ENCODE measurements around the gene GTF2IRD1.

DNA sequence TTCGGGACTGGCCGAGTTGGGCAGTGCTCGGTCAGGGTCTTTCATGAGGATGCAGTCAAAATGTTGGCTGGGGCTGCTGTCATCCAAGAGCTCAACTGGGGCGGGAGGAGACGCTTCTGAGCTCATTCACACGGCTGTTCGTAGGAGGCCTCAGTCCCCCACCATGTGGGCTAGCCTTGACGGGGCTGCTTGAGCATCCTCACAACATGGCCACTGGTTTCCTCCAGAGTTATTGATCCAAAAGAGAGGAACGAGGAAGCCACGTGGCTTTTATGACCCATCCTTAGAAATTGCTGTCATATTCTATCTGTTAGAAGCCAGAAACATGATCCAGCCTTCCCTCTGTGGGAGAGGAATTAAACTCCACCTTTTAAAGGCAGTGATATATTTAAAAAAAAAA, 68.1 kb downstream of the GTF2IRD1 start:
- TF ChIP-seq CTCF (IDR thresholded peaks at IDR 0.05; ENCODE audit: low read depth, low read length) (no peak), POLR2A (IDR thresholded peaks at IDR 0.05; ENCODE audit: extremely low read depth, insufficient read length) (no peak)
- TF ChIP-seq, protein P1, sequence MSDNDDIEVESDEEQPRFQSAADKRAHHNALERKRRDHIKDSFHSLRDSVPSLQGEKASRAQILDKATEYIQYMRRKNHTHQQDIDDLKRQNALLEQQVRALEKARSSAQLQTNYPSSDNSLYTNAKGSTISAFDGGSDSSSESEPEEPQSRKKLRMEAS (IDR thresholded peaks at IDR 0.05; ENCODE audit: low read depth, low read length), result no peak

All from NB4 (cell line).